ENCODE data around the gene C16orf92.

The C16orf92 gene

DNA sequence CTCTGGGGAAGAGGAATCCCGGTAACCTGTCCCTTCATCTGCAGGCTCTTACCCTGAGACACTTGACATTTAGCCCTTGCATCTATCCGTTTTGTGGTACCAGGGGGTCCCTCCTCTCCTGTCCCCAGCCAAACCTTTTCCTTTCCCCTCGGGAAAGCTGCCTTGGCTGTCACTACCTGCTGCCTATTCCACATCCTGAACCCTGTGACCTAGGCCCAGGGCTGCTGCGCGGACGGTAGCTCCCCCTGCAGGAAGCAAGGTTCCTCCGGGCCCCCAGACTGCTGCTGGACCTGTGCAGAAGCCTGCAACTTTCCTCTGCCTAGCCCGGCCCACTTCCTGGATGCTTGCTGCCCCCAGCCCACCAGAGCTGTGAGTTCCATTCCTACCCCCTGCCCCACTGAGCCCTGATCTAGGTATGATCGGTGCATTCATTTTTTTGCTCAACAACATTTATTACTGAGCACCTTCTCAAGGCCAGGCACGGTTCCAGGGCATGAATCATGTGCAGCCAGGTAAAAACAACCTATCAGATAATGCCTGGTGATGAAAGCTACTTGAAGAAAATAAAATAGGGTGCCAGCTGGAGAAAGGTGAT is 32.1 kb downstream of the C16orf92 start:
- no peak overlapping the region for H3K4me3 ChIP-seq (ENCODE audit: low read depth in 1 of 5, low read length in 5 of 5)
- H3K36me3 ChIP-seq (ENCODE audit: control insufficient read depth in 5 of 5, insufficient read depth in 5 of 5, low read length in 5 of 5) = no peaks in the 10 kb centered on the region
- no peaks in the 10 kb centered on the region for H3K9me3 ChIP-seq (ENCODE audit: control insufficient read depth in 5 of 5, low read length in 5 of 5)
- H3K9ac ChIP-seq (ENCODE audit: low read length in 5 of 5) = no peak overlapping the region
- H3K27me3 ChIP-seq (ENCODE audit: control insufficient read depth in 5 of 5, insufficient read depth in 4 of 5, low read length in 5 of 5) = no peaks in the 10 kb centered on the region
- no peak overlapping the region for H3K27ac ChIP-seq (ENCODE audit: low read depth, low read length)
- peaks cover 0 to 22% (median 11%) of the 10 kb centered on the region in 5 donors for H3K4me1 ChIP-seq (ENCODE audit: control insufficient read depth in 5 of 5, insufficient read depth in 5 of 5, low read length in 5 of 5)

DNA sequence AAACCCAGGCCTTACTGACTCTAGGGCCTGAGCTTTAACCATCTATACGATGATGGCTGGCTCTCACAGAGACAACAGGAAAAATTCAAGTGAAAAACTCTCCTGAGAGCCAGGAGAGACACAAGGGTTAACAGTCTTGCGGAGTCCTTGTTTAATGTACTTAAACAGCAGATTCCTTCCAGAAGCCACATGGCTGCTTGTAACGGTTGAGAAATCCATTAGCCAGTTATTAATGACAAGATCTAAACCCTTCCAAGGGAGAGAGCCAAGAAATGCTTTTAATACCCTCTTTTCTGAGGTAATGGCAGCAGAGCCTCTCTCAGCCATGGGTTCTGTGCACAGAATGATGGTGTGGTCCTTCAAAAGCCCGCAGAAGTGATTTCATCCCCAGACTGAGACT is 37.3 kb downstream of the C16orf92 start:
- no peaks in the 10 kb centered on the region for H3K9me3 ChIP-seq (ENCODE audit: control insufficient read depth in 5 of 5, low read length in 5 of 5)
- peaks cover 10 to 37% (median 36%) of the 10 kb centered on the region in 5 donors for H3K4me1 ChIP-seq (ENCODE audit: control insufficient read depth in 5 of 5, insufficient read depth in 5 of 5, low read length in 5 of 5)
- no peaks in the 10 kb centered on the region for H3K36me3 ChIP-seq (ENCODE audit: control insufficient read depth in 5 of 5, insufficient read depth in 5 of 5, low read length in 5 of 5)
- no peaks in the 10 kb centered on the region for H3K27me3 ChIP-seq (ENCODE audit: control insufficient read depth in 5 of 5, insufficient read depth in 4 of 5, low read length in 5 of 5)
- H3K4me3 ChIP-seq (ENCODE audit: low read depth in 1 of 5, low read length in 5 of 5) = no peak overlapping the region
- H3K9ac ChIP-seq (ENCODE audit: low read length in 5 of 5) = peak overlapping the region in 1 of 5 donors; percentile 51
- no peak overlapping the region for H3K27ac ChIP-seq (ENCODE audit: low read depth, low read length)

DNA sequence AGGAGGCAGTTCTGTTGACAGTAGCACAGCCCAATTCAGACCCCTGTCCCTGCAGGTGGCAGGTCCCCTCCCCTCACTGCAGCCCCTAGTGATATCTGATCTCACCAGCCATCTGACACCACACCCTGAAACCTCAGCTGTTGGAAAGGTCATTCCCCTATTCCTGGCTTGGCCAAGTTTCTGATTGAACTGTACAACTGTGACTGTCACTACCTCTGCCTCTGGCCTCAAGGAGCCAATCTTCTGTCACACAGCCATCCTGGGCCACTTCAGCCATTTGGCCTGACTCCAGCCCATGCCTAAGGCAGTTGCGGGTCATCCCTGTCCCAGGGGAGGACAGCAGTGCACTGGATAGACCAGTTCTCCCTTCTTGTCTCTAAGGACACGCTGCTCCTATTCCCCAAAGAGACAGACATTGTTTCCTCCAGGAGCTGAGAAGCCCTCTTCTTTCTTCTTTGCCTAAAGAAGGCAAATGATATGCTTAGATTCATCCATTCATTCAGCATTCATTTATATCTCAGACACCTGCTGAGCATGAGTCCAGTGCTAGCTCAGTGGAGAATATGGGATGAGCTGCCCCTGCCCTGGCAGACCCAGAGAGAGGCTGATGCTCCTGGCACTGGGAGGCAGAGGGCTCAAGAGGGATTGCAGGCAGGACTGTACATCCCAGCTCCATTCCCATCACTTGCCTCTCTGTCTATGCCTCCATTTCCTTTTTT is 38.0 kb downstream of the C16orf92 start:
- H3K4me3 ChIP-seq (ENCODE audit: low read depth in 1 of 5, low read length in 5 of 5) = no peak overlapping the region
- peaks cover 10 to 40% (median 36%) of the 10 kb centered on the region in 5 donors for H3K4me1 ChIP-seq (ENCODE audit: control insufficient read depth in 5 of 5, insufficient read depth in 5 of 5, low read length in 5 of 5)
- no peaks in the 10 kb centered on the region for H3K27me3 ChIP-seq (ENCODE audit: control insufficient read depth in 5 of 5, insufficient read depth in 4 of 5, low read length in 5 of 5)
- H3K9me3 ChIP-seq (ENCODE audit: control insufficient read depth in 5 of 5, low read length in 5 of 5) = no peaks in the 10 kb centered on the region
- no peaks in the 10 kb centered on the region for H3K36me3 ChIP-seq (ENCODE audit: control insufficient read depth in 5 of 5, insufficient read depth in 5 of 5, low read length in 5 of 5)
- no peak overlapping the region for H3K27ac ChIP-seq (ENCODE audit: low read depth, low read length)
- H3K9ac ChIP-seq (ENCODE audit: low read length in 5 of 5) = peak overlapping the region in 1 of 5 donors; percentile 51

DNA sequence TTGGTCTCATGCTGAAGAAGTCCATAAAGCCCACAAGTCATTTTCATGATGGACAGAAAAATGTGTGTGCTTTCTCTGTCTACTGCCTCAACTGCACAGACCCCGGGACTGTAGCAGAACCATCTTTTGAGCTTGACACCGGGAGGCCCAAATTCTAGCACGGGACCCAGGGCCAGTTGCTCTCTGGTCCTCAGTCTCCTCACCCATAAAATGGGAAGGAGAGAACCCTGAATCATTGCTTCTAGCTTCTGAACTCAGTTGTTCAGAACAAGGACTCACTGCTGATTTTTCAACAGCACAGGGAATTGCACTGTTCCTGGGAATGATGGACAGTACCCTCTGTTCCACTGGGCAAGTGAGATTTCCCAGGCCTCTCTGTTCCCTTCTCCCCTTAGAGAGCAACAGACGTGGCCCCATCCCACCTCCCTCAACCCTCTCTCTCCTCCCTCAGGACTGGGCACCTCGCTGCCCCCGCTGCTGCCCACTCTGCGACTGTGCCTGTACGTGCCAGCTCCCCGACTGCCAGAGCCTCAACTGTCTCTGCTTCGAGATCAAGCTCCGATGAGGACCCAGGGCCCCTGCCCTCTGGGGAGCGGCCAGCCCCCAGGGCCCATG is 40.4 kb downstream of the C16orf92 start:
- H3K27me3 ChIP-seq (ENCODE audit: control insufficient read depth in 5 of 5, insufficient read depth in 4 of 5, low read length in 5 of 5) = no peaks in the 10 kb centered on the region
- H3K4me1 ChIP-seq (ENCODE audit: control insufficient read depth in 5 of 5, insufficient read depth in 5 of 5, low read length in 5 of 5) = peaks cover 18 to 62% (median 58%) of the 10 kb centered on the region in 5 donors
- H3K27ac ChIP-seq (ENCODE audit: low read depth, low read length) = peak overlapping the region; percentile 97
- peaks cover 0 to 15% (median 11%) of the 10 kb centered on the region in 5 donors for H3K36me3 ChIP-seq (ENCODE audit: control insufficient read depth in 5 of 5, insufficient read depth in 5 of 5, low read length in 5 of 5)
- peak overlapping the region; percentile 71 to 88 (median 87) for H3K9ac ChIP-seq (ENCODE audit: low read length in 5 of 5)
- H3K9me3 ChIP-seq (ENCODE audit: control insufficient read depth in 5 of 5, low read length in 5 of 5) = no peaks in the 10 kb centered on the region
- H3K4me3 ChIP-seq (ENCODE audit: low read depth in 1 of 5, low read length in 5 of 5) = peak overlapping the region in 4 of 5 donors; percentile 81 to 98 (median 91)

DNA sequence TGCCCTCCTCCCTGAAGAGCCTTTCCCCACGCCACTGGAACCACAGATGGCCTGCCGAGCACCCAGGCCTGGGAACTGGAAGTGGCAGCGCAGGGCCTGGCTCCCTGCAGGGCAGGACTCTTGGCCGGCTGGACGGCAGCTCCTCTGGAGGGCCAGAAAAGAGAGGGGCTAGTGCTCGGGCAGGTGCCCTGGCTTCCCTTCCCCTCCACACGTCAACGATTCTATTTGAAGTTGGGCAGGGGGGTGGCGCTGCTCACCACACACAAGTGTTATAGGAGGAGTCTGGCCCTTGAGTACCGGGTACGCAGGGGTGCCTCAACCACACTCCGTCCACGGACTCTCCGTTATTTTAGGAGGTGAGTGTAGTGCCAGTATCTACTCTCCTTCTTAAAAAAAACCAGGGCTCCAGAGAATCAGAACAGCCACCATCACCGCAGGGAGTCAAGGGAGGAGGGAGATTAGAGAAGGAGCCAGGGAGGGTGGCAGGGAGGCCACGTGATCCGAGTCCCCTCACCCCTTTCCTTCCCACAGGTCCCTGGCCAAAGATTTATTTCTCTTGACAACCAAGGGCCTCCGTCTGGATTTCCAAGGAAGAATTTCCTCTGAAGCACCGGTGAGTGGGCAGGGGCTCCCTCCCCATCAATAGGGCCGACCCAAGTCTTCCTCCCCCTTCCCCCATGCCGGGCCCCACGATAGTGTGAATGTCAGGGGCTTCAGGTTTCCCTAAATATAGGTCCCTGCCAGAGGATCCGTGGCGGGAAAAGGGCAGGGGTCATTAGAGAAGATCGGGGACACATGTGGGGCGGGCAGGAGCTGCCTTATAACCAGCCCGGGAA is 41.1 kb downstream of the C16orf92 start:
- H3K9me3 ChIP-seq (ENCODE audit: control insufficient read depth in 5 of 5, low read length in 5 of 5) = no peaks in the 10 kb centered on the region
- H3K36me3 ChIP-seq (ENCODE audit: control insufficient read depth in 5 of 5, insufficient read depth in 5 of 5, low read length in 5 of 5) = peaks cover 0 to 23% (median 18%) of the 10 kb centered on the region in 5 donors
- H3K27me3 ChIP-seq (ENCODE audit: control insufficient read depth in 5 of 5, insufficient read depth in 4 of 5, low read length in 5 of 5) = no peaks in the 10 kb centered on the region
- peak overlapping the region; percentile 97 for H3K27ac ChIP-seq (ENCODE audit: low read depth, low read length)
- peak overlapping the region; percentile 71 to 88 (median 87) for H3K9ac ChIP-seq (ENCODE audit: low read length in 5 of 5)
- peak overlapping the region; percentile 81 to 98 (median 85) for H3K4me3 ChIP-seq (ENCODE audit: low read depth in 1 of 5, low read length in 5 of 5)
- peaks cover 20 to 69% (median 65%) of the 10 kb centered on the region in 5 donors for H3K4me1 ChIP-seq (ENCODE audit: control insufficient read depth in 5 of 5, insufficient read depth in 5 of 5, low read length in 5 of 5)

DNA sequence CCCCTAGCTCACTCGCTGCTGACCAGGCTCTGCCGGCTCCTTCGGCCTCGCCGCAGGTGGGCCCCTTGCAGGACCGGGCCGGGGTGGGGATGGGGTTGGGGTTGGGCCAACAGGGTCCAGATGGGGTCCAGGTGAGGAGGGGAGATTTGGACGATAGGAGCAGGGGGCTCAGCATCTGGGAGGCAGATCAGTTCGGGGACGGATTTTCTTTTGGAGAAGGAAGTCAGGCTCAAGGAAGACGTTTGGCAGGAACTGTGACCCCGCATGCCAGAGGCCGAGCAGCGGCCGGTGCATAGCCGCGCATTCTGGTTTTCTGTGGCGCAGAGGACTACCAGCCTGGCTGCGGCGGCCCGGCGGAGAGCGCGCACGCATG is 41.7 kb downstream of the C16orf92 start:
- no peaks in the 10 kb centered on the region for H3K27me3 ChIP-seq (ENCODE audit: control insufficient read depth in 5 of 5, insufficient read depth in 4 of 5, low read length in 5 of 5)
- peak overlapping the region; percentile 81 to 98 (median 85) for H3K4me3 ChIP-seq (ENCODE audit: low read depth in 1 of 5, low read length in 5 of 5)
- H3K4me1 ChIP-seq (ENCODE audit: control insufficient read depth in 5 of 5, insufficient read depth in 5 of 5, low read length in 5 of 5) = peaks cover 23 to 75% (median 71%) of the 10 kb centered on the region in 5 donors
- peak overlapping the region; percentile 26 to 88 (median 87) for H3K9ac ChIP-seq (ENCODE audit: low read length in 5 of 5)
- H3K9me3 ChIP-seq (ENCODE audit: control insufficient read depth in 5 of 5, low read length in 5 of 5) = no peaks in the 10 kb centered on the region
- peak overlapping the region; percentile 97 for H3K27ac ChIP-seq (ENCODE audit: low read depth, low read length)
- H3K36me3 ChIP-seq (ENCODE audit: control insufficient read depth in 5 of 5, insufficient read depth in 5 of 5, low read length in 5 of 5) = peaks cover 0 to 29% (median 24%) of the 10 kb centered on the region in 5 donors

DNA sequence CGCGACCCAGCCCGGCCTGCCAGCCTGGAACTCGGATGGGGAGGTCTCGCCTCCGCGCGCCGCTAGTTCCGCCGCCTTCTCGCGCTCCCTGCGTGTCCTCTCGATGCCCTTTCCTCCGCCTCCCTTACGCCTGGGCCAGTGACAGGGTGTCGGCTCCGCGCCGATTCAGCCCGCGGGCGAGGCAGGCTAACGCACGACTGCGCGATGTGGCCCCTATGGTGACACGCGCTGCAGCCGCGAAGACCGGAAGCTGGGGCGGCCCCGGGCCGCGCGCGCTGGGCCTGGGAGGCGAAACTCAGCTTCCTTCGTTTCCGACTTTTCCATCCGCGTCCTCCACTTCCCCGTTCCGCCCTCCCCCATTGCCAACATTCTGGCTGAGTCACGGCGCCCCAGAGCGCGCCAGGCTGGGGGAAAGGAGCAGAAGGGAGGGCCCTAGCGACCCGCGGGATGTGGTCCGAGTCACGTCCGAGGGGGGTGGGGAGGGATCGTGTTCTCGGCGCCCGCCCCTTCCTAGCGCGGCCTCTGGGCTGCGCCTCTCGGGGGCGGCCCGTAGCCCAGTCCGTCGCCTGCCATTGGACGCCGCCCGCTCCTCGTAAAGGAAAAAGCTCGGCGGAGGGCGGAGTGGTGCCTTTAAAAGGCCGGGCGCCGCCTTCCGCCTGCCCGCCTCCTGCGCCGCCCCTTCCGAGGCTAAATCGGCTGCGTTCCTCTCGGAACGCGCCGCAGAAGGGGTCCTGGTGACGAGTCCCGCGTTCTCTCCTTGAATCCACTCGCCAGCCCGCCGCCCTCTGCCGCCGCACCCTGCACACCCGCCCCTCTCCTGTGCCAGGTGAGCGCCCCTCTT is 42.3 kb downstream of the C16orf92 start, which contains the start of gene ALDOA:
Gene ALDOA (plus strand): TSS at position 659 of the 841 bp plus-strand sequence. CDS start 1,138 bp downstream, outside the sequence.
- Histone ChIP-seq H3K4me3 (ENCODE audit: low read depth in 1 of 5, low read length in 5 of 5) (peak within 1 kb of the TSS; percentile 89 to 98 (median 96)), H3K4me1 (ENCODE audit: control insufficient read depth in 5 of 5, insufficient read depth in 5 of 5, low read length in 5 of 5) (peaks cover 23 to 76% (median 73%) of the 10 kb centered on the region in 5 donors), H3K27me3 (ENCODE audit: control insufficient read depth in 5 of 5, insufficient read depth in 4 of 5, low read length in 5 of 5) (no peaks in the 10 kb centered on the region)

DNA sequence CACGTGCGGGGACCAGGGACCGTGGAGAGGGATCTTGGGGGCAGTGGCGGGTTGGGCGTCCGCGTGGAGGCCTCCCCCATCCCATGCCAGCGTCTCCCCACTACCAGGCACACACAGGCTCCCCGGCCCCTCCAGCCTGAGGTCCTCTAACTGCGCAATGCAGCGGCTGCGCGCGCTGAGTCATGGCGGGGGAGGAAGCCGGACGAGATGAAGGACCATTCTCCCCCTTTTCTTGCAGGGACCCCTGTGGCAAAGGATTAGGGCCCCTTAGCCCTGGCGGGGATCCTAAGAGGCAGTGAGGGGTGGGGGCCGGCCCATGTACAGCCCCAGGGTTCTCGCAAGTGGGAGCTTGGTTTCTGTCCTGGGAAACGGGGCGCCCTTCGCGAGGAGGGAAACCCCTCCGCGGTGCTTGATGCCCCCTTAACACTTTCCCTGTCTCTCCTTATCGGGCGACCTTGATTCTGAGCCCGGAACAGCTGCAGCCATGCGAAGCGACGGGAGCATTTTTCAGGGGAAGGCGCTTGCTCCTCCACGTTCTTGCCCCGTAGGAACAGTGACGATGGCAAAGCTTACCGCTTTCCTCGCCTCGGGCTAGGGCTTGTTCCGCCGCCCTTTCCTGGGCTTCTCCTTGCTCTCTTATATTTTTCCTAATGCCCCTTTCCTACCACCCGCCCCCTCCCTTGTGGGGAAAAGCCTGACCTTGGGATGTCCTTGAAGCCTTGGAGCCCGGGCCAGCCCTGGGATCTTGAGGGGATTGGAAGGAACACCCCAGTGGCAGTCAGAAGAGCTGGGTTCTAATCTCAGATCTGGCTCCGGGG is 43.2 kb downstream of the C16orf92 start:
- H3K9me3 ChIP-seq (ENCODE audit: control insufficient read depth in 5 of 5, low read length in 5 of 5) = no peaks in the 10 kb centered on the region
- H3K27me3 ChIP-seq (ENCODE audit: control insufficient read depth in 5 of 5, insufficient read depth in 4 of 5, low read length in 5 of 5) = no peaks in the 10 kb centered on the region
- peak overlapping the region; percentile 87 to 97 (median 95) for H3K9ac ChIP-seq (ENCODE audit: low read length in 5 of 5)
- peaks cover 0 to 43% (median 37%) of the 10 kb centered on the region in 5 donors for H3K36me3 ChIP-seq (ENCODE audit: control insufficient read depth in 5 of 5, insufficient read depth in 5 of 5, low read length in 5 of 5)
- peak overlapping the region; percentile 89 to 98 (median 96) for H3K4me3 ChIP-seq (ENCODE audit: low read depth in 1 of 5, low read length in 5 of 5)
- H3K4me1 ChIP-seq (ENCODE audit: control insufficient read depth in 5 of 5, insufficient read depth in 5 of 5, low read length in 5 of 5) = peaks cover 21 to 74% (median 69%) of the 10 kb centered on the region in 5 donors
- peak overlapping the region; percentile 98 for H3K27ac ChIP-seq (ENCODE audit: low read depth, low read length)

More for the DNA sequence above, 42.3 kb downstream of the C16orf92 start, which contains the start of gene ALDOA:
- H3K9me3 ChIP-seq (ENCODE audit: control insufficient read depth in 5 of 5, low read length in 5 of 5) = no peaks in the 10 kb centered on the region
- peak within 1 kb of the TSS; percentile 98 for H3K27ac ChIP-seq (ENCODE audit: low read depth, low read length)
- peaks cover 0 to 35% (median 30%) of the 10 kb centered on the region in 5 donors for H3K36me3 ChIP-seq (ENCODE audit: control insufficient read depth in 5 of 5, insufficient read depth in 5 of 5, low read length in 5 of 5)
- H3K9ac ChIP-seq (ENCODE audit: low read length in 5 of 5) = peak within 1 kb of the TSS; percentile 87 to 97 (median 95)

All from subcutaneous abdominal adipose tissue (tissue), 5 donors.